DND-41 (cell line): ENCODE results near the gene DHX58.

Source experiments
- ATAC-seq: fragments of 200-7000 bp; cut with Tn5 transposase; 3 replicates; pipeline ENCODE4 v1.9.1; 2021; ENCODE audit warnings: low read depth; ENCODE audit not compliant: insufficient read depth
- DNase-seq: peaks from one replicate; pipeline ENCODE4 v3.0.0-alpha.2; 2020
- H2AFZ ChIP-seq: 2 replicates; pipeline ENCODE4 v1.6.0; 2012; ENCODE audit warnings: low read depth, low read length
- H3K27ac ChIP-seq: 2 replicates; pipeline ENCODE4 v1.5.1; 2012; ENCODE audit warnings: low read length, inconsistent platforms
- H3K27me3 ChIP-seq: fragments of 200-600 bp; sonication (generic); 2 replicates; pipeline ENCODE4 v1.6.0; 2012; ENCODE audit warnings: low read length, mild to moderate bottlenecking, inconsistent platforms; ENCODE audit not compliant: insufficient read depth, poor library complexity
- H3K36me3 ChIP-seq: 2 replicates; pipeline ENCODE4 v1.5.1; 2012; ENCODE audit warnings: low read length, inconsistent platforms; ENCODE audit not compliant: insufficient read depth
- H3K4me1 ChIP-seq: 2 replicates; pipeline ENCODE4 v1.5.1; 2012; ENCODE audit warnings: mild to moderate bottlenecking, low read length; ENCODE audit not compliant: insufficient read depth
- H3K4me2 ChIP-seq: 2 replicates; pipeline ENCODE4 v1.6.0; 2012; ENCODE audit warnings: mild to moderate bottlenecking, moderate library complexity, low read length, inconsistent platforms; ENCODE audit not compliant: insufficient read depth
- H3K4me3 ChIP-seq, 2 experiments: fragments of 200-600 bp in 1 of 2; shearing (Covaris generic) in 1 of 2; 2 replicates each; pipeline ENCODE4 v1.5.1; 2012 to 2016; ENCODE audit warnings: inconsistent platforms in 2 of 2, low read length in 2 of 2, mild to moderate bottlenecking in 2 of 2, low read depth in 1 of 2, moderate library complexity in 1 of 2
- H3K79me2 ChIP-seq: 2 replicates; pipeline ENCODE4 v1.6.0; 2012; ENCODE audit warnings: low read length, inconsistent platforms; ENCODE audit not compliant: insufficient read depth
- H3K9ac ChIP-seq: 2 replicates; pipeline ENCODE4 v1.6.0; 2012; ENCODE audit warnings: low read depth, mild to moderate bottlenecking, inconsistent platforms, low read length, moderate library complexity
- H3K9me3 ChIP-seq: 2 replicates; pipeline ENCODE4 v1.5.1; 2012; ENCODE audit warnings: low read length, moderate library complexity, mild to moderate bottlenecking, inconsistent platforms; ENCODE audit not compliant: insufficient read depth, severe bottlenecking
- H4K20me1 ChIP-seq: 2 replicates; pipeline ENCODE4 v1.6.0; 2012; ENCODE audit warnings: low read length; ENCODE audit not compliant: insufficient read depth
- CTCF ChIP-seq: IDR thresholded peaks from 2 replicates; pipeline ENCODE4 v1.5.1; 2012; ENCODE audit warnings: borderline replicate concordance, low read length, moderate library complexity, mild to moderate bottlenecking; ENCODE audit not compliant: poor library complexity, severe bottlenecking; ENCODE audit errors: extremely low read depth
- EZH2 ChIP-seq: IDR thresholded peaks from 3 replicates; pipeline ENCODE4 v1.6.1; 2012; ENCODE audit warnings: borderline replicate concordance, low read depth, mild to moderate bottlenecking, moderate library complexity, low read length, inconsistent platforms; ENCODE audit not compliant: severe bottlenecking

DHX58 gene

GRCh38 chr17:42136654-42137051, 24.1 kb upstream of the DHX58 start:
- H4K20me1 ChIP-seq = peaks cover 69% of the 10 kb centered on the region
- no peak overlapping the region for H2AFZ ChIP-seq
- no peaks in the 10 kb centered on the region for H3K9me3 ChIP-seq
- no peak overlapping the region for H3K9ac ChIP-seq
- no peaks in the 10 kb centered on the region for H3K27me3 ChIP-seq
- no peak overlapping the region for H3K27ac ChIP-seq
- H3K4me1 ChIP-seq = 0 out of 2 replicates have a peak, but pooled peaks cover 3% of the 10 kb centered on the region
- ATAC-seq (no peak), DNase-seq (no peak)
- TF ChIP-seq EZH2 (no peak), CTCF (no peak)
- H3K79me2 ChIP-seq = peaks cover 99% of the 10 kb centered on the region
- no peak overlapping the region for H3K4me2 ChIP-seq
- H3K36me3 ChIP-seq = peaks cover 58% of the 10 kb centered on the region
- no peak overlapping the region for H3K4me3 ChIP-seq

- Histone ChIP-seq H2AFZ (no peak overlapping the region), H3K4me1 (0 out of 2 replicates have a peak, but pooled peaks cover 3% of the 10 kb centered on the region), H3K27ac (no peak overlapping the region), H3K36me3 (peaks cover 58% of the 10 kb centered on the region), H3K4me2 (no peak overlapping the region), H3K9ac (no peak overlapping the region), H3K9me3 (no peaks in the 10 kb centered on the region), H4K20me1 (peaks cover 69% of the 10 kb centered on the region), H3K79me2 (peaks cover 99% of the 10 kb centered on the region), H3K4me3 (no peak overlapping the region), H3K27me3 (no peaks in the 10 kb centered on the region)
- no peak for DNase-seq
- TF ChIP-seq EZH2 = no peak
- no peak for TF ChIP-seq CTCF
- ATAC-seq = no peak
Observed at GRCh38 chr17:42135664-42136653, 23.4 kb upstream of the DHX58 start.

GRCh38 chr17:42135151-42135550, 22.6 kb upstream of the DHX58 start:
- no peak for ATAC-seq
- H4K20me1 ChIP-seq = peaks cover 76% of the 10 kb centered on the region
- H3K4me3 ChIP-seq = no peak overlapping the region
- 0 out of 2 replicates have a peak, but pooled peaks cover 3% of the 10 kb centered on the region for H3K4me1 ChIP-seq
- H2AFZ ChIP-seq = no peak overlapping the region
- peaks cover 100% of the 10 kb centered on the region for H3K79me2 ChIP-seq
- no peak for DNase-seq
- no peaks in the 10 kb centered on the region for H3K27me3 ChIP-seq
- no peak overlapping the region for H3K9ac ChIP-seq
- no peak for TF ChIP-seq CTCF
- TF ChIP-seq EZH2 = no peak
- H3K4me2 ChIP-seq = no peak overlapping the region
- no peaks in the 10 kb centered on the region for H3K9me3 ChIP-seq
- no peak overlapping the region for H3K27ac ChIP-seq
- H3K36me3 ChIP-seq = peaks cover 62% of the 10 kb centered on the region
